B cell (primary cell): ENCODE measurements around the gene PTPRM. TPM values are rescaled to one million over a fixed set of nuclear protein-coding genes. Genes with fewer than 3 reads are reported as not detected.

Experiments used
- ATAC-seq: fragments of 200-7000 bp; cut with Tn5 transposase; one replicate; pipeline ENCODE4 v1.10.0; 2021; ENCODE audit warnings: low read depth, mild to moderate bottlenecking, moderate number of reproducible peaks, moderate library complexity
- CTCF ChIA-PET: fragments of 350-600 bp; sonication (Branson Sonifier 250); formaldehyde crosslinking; loops from one replicate; lab custom pipeline; 2021; ENCODE audit warnings: antibody characterized with exemption, inconsistent platforms; lab: Charles Lee
- POLR2A ChIA-PET: fragments of 350-600 bp; sonication (Branson Sonifier 250); formaldehyde crosslinking; loops from one replicate; lab custom pipeline; 2021; ENCODE audit warnings: antibody characterized with exemption; lab: Charles Lee
- DNase-seq: peaks from one replicate; pipeline ENCODE4 v3.0.0; 2013
- H2AFZ ChIP-seq: 2 replicates; pipeline ENCODE4 v1.6.1; 2012; ENCODE audit warnings: mild to moderate bottlenecking, low read depth, low read length; ENCODE audit not compliant: insufficient read depth, poor library complexity, severe bottlenecking
- H3K27ac ChIP-seq, 2 donors: 1 replicate in 1 of 2; 2 replicates in 1 of 2; pipeline ENCODE4 v1.5.1; 2012 to 2013; ENCODE audit warnings: low read length in 2 of 2, mild to moderate bottlenecking in 2 of 2, moderate library complexity in 1 of 2
- H3K27me3 ChIP-seq, 4 experiments: fragments of 200-600 bp in 1 of 4; sonication (generic) in 1 of 4; replicated peaks in 1 of 4; 1 replicate in 2 of 4; 2 replicates in 2 of 4; pipeline versions ENCODE4 v1.6.1 to v1.7.0; 2013 to 2016; ENCODE audit warnings: low read length in 3 of 4, mild to moderate bottlenecking in 2 of 4, mixed read lengths in 1 of 4, moderate library complexity in 1 of 4; ENCODE audit not compliant: insufficient read depth in 4 of 4, control insufficient read depth in 3 of 4; ENCODE audit errors: control extremely low read depth in 1 of 4
- H3K36me3 ChIP-seq, 2 experiments: replicated peaks in 1 of 2; 1 replicate in 1 of 2; 2 replicates in 1 of 2; pipeline versions ENCODE4 v1.6.1 to v1.7.1; 2013; ENCODE audit warnings: low read length in 1 of 2; ENCODE audit not compliant: insufficient read depth in 2 of 2, control insufficient read depth in 1 of 2; ENCODE audit errors: control extremely low read depth in 1 of 2, extremely low read depth in 1 of 2
- H3K4me1 ChIP-seq, 2 donors: fragments of 200-600 bp in 1 of 2; sonication (generic) in 1 of 2; 1 replicate in 1 of 2; 2 replicates in 1 of 2; pipeline versions ENCODE4 v1.5.1 to v1.6.1; 2013 to 2017; ENCODE audit warnings: low read length in 2 of 2; ENCODE audit not compliant: control insufficient read depth in 2 of 2, insufficient read depth in 2 of 2
- H3K4me2 ChIP-seq: replicated peaks from 2 replicates; pipeline ENCODE3; 2012; ENCODE audit warnings: mild to moderate bottlenecking, low read depth, low read length; ENCODE audit not compliant: poor library complexity, severe bottlenecking
- H3K4me3 ChIP-seq, 5 experiments: fragments of 200-600 bp in 1 of 5; sonication (generic) in 1 of 5; 1 replicate in 3 of 5; 2 replicates in 2 of 5; pipeline versions ENCODE4 v1.5.1 to v1.7.0; 2011 to 2016; ENCODE audit warnings: low read length in 4 of 5, mild to moderate bottlenecking in 4 of 5, low read depth in 2 of 5, control low read depth in 1 of 5, moderate library complexity in 1 of 5; ENCODE audit not compliant: insufficient read depth in 1 of 5; ENCODE audit errors: control extremely low read depth in 1 of 5, extremely low read depth in 1 of 5
- H3K79me2 ChIP-seq: fragments of 200-600 bp; sonication (generic); one replicate; pipeline ENCODE4 v1.6.0; 2016; ENCODE audit warnings: low read length; ENCODE audit not compliant: control insufficient read depth, insufficient read depth
- H3K9ac ChIP-seq: fragments of 200-600 bp; sonication (generic); 2 replicates; pipeline ENCODE4 v1.6.1; 2017; ENCODE audit warnings: mild to moderate bottlenecking, low read length, moderate library complexity
- H3K9me3 ChIP-seq, 3 donors: one replicate each; pipeline versions ENCODE4 v1.6.1 to v1.7.1; 2013; ENCODE audit warnings: low read length in 2 of 3; ENCODE audit not compliant: control insufficient read depth in 2 of 3, insufficient read depth in 1 of 3; ENCODE audit errors: control extremely low read depth in 1 of 3
- H4K20me1 ChIP-seq: 2 replicates; pipeline ENCODE4 v1.6.0; 2012; ENCODE audit warnings: mild to moderate bottlenecking, low read length; ENCODE audit not compliant: insufficient read depth, control insufficient read depth, poor library complexity, severe bottlenecking
- H3K27ac Mint-ChIP-seq: one replicate; pipeline ENCODE4 v1.8.0; 2021; ENCODE audit warnings: mixed read lengths
- H3K27me3 Mint-ChIP-seq: one replicate; pipeline ENCODE4 v1.8.0; 2021; ENCODE audit warnings: mixed read lengths
- H3K4me1 Mint-ChIP-seq: one replicate; pipeline ENCODE4 v1.8.0; 2021; ENCODE audit warnings: mixed read lengths
- H3K4me3 Mint-ChIP-seq: one replicate; pipeline ENCODE4 v1.8.0; 2021; ENCODE audit warnings: mixed read lengths
- H3K9me3 Mint-ChIP-seq: one replicate; pipeline ENCODE4 v1.8.0; 2022; ENCODE audit warnings: mixed read lengths; ENCODE audit not compliant: insufficient read depth
- EZH2 ChIP-seq: IDR thresholded peaks from 2 replicates; pipeline ENCODE4 v1.6.1; 2012; ENCODE audit warnings: borderline replicate concordance, low read depth, mild to moderate bottlenecking, moderate library complexity, low read length; ENCODE audit not compliant: insufficient read depth, poor library complexity, severe bottlenecking
- WGBS: methylation state at CpG from one replicate; pipeline ENCODE4 v1.1.5; 2013; ENCODE audit warnings: missing lambda C conversion rate; ENCODE audit not compliant: insufficient coverage; 5-methylcytosine and 5-hydroxymethylcytosine counted together
- intact Hi-C: fragments of 100-400 bp; cut with micrococcal nuclease; formaldehyde crosslinking; loops from one replicate; pipeline ENCODE4 v1.10.0; 2022
- polyA plus RNA-seq: library from polyadenylated mRNA; depleted of rRNA; stranded (reverse); fragments of >200 nt; gene quantifications from 2 replicates; pipeline ENCODE4 v1.2.3, GENCODE V29; 2012
- total RNA-seq, 2 donors: library from RNA; stranded (reverse); fragments of 120-200 nt in 1 of 2; gene quantifications; 1 replicate in 1 of 2; 2 replicates in 1 of 2; pipeline versions ENCODE4 v1.2.3 to v1.2.4, GENCODE V29; 2013 to 2022
- TF ChIP-seq, protein P1 (sequence below): fragments of 200-600 bp; IDR thresholded peaks from one replicate; pipeline ENCODE4 v1.8.0; 2022; ENCODE audit warnings: antibody characterized with exemption, mild to moderate bottlenecking

Gene PTPRM
- total and polyA plus RNA-seq, 2 donors (not counting 1 experiment from before 2014, with no cell fraction given), result 0.20 to 0.89 TPM

DNA sequence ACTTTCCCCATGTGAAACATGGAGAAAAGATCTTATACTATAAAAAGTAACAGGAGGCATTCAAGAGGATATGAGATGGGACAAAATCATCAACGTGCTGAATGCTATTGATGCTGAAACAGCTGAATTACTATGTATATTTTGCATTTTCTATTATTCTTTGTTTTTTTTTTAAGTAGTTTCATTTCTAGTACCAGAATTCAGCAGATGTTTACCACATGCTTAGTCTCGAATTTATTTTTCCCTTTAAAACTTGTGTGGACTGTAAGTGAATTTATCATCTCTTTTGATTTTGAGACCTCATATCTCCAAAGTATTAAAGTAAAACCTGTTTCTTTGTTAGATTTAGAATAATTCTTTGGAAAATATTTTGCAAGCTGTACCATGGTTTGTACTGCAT, 205.8 kb downstream of the PTPRM start:
- H3K4me1 ChIP-seq, result no peaks in the 10 kb centered on the region
- no peaks in the 10 kb centered on the region for H3K27me3 Mint-ChIP-seq
- intact Hi-C loops, result no loop called here
- ChIA-PET CTCF (no interaction called here), POLR2A (no interaction called here)
- H3K9ac ChIP-seq, result no peak overlapping the region
- no CpG with 5 or more reads among the region's 2 CpGs for WGBS
- no peaks in the 10 kb centered on the region for H3K36me3 ChIP-seq
- H4K20me1 ChIP-seq, result no peaks in the 10 kb centered on the region
- no peak for TF ChIP-seq EZH2
- TF ChIP-seq, protein P1, sequence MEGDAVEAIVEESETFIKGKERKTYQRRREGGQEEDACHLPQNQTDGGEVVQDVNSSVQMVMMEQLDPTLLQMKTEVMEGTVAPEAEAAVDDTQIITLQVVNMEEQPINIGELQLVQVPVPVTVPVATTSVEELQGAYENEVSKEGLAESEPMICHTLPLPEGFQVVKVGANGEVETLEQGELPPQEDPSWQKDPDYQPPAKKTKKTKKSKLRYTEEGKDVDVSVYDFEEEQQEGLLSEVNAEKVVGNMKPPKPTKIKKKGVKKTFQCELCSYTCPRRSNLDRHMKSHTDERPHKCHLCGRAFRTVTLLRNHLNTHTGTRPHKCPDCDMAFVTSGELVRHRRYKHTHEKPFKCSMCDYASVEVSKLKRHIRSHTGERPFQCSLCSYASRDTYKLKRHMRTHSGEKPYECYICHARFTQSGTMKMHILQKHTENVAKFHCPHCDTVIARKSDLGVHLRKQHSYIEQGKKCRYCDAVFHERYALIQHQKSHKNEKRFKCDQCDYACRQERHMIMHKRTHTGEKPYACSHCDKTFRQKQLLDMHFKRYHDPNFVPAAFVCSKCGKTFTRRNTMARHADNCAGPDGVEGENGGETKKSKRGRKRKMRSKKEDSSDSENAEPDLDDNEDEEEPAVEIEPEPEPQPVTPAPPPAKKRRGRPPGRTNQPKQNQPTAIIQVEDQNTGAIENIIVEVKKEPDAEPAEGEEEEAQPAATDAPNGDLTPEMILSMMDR, result no peak
- H3K4me3 ChIP-seq, result no peak overlapping the region
- ATAC-seq (no peak), DNase-seq (no peak)
- no peak overlapping the region for H3K4me2 ChIP-seq
- no peak overlapping the region for H3K27ac Mint-ChIP-seq
- no peak overlapping the region for H2AFZ ChIP-seq
- no peaks in the 10 kb centered on the region for H3K79me2 ChIP-seq
- no peaks in the 10 kb centered on the region for H3K9me3 Mint-ChIP-seq
- H3K4me1 Mint-ChIP-seq, result no peaks in the 10 kb centered on the region
- H3K9me3 ChIP-seq, result no peaks in the 10 kb centered on the region
- H3K4me3 Mint-ChIP-seq, result no peak overlapping the region
- no peak overlapping the region for H3K27ac ChIP-seq
- H3K27me3 ChIP-seq, result no peaks in the 10 kb centered on the region

DNA sequence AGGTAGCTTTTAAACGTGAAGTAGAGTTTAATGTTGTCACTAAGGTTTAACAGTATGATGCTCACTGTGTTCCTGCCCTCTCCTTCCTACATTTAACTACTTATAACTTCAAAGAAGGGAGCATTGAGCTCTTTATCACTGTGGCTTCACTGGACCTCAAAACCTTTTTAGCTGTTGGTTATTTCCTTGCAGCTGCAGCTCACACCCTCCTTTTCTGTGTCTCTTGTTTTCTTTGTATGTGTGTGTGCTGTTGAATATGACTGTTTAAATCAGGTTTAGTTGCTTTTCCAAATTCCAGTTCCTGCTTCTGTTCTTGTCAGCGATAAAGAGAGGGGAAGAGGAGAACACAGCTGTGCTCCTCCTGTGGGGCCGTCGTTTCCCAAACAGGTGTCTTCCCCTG, 208.0 kb downstream of the PTPRM start:
- no peaks in the 10 kb centered on the region for H3K4me1 Mint-ChIP-seq
- DNase-seq (no peak), ATAC-seq (no peak)
- Histone ChIP-seq H3K27me3 (no peaks in the 10 kb centered on the region), H3K9ac (no peak overlapping the region), H4K20me1 (no peaks in the 10 kb centered on the region), H3K27ac (no peak overlapping the region), H3K4me2 (no peak overlapping the region), H3K9me3 (no peaks in the 10 kb centered on the region), H3K4me1 (no peaks in the 10 kb centered on the region), H3K79me2 (no peaks in the 10 kb centered on the region), H2AFZ (no peak overlapping the region), H3K4me3 (no peak overlapping the region), H3K36me3 (no peaks in the 10 kb centered on the region)
- no peaks in the 10 kb centered on the region for H3K27me3 Mint-ChIP-seq
- intact Hi-C loops, result no loop called here
- H3K9me3 Mint-ChIP-seq, result no peaks in the 10 kb centered on the region
- TF ChIP-seq EZH2, result no peak
- TF ChIP-seq, protein P1, result no peak
- ChIA-PET POLR2A (no interaction called here), CTCF (no interaction called here)
- 27% methylated on average over 3 of the region's 4 CpGs for WGBS
- no peak overlapping the region for H3K27ac Mint-ChIP-seq
- no peak overlapping the region for H3K4me3 Mint-ChIP-seq
